GM18526 (cell line): ENCODE results near the gene WNT5A.

ENCODE experiments used
- POLR2A ChIP-seq: IDR thresholded peaks from 3 replicates; pipeline ENCODE4 v1.6.1; 2011; ENCODE audit not compliant: insufficient read length; ENCODE audit errors: extremely low read depth

Gene WNT5A

GRCh38 chr3:55515550-55516246 lies 28.6 kb upstream of the WNT5A start:
- no peak for TF ChIP-seq POLR2A

- TF ChIP-seq POLR2A = no peak
Observed at GRCh38 chr3:55514962-55515361, 27.9 kb upstream of the WNT5A start.

- no peak for TF ChIP-seq POLR2A
Observed at GRCh38 chr3:55512571-55513343, 25.7 kb upstream of the WNT5A start.

GRCh38 chr3:55511895-55512570 lies 24.9 kb upstream of the WNT5A start:
- no peak for TF ChIP-seq POLR2A

- no peak for TF ChIP-seq POLR2A
Observed at GRCh38 chr3:55508335-55508734, 21.2 kb upstream of the WNT5A start.

- TF ChIP-seq POLR2A = no peak
Observed at GRCh38 chr3:55507808-55508207, 20.7 kb upstream of the WNT5A start.

GRCh38 chr3:55505776-55506175 lies 18.7 kb upstream of the WNT5A start:
- no peak for TF ChIP-seq POLR2A

- no peak for TF ChIP-seq POLR2A
Observed at GRCh38 chr3:55501905-55502304, 14.8 kb upstream of the WNT5A start.

- no peak for TF ChIP-seq POLR2A
Observed at GRCh38 chr3:55500555-55501330, 13.6 kb upstream of the WNT5A start.

GRCh38 chr3:55498520-55498919 lies 11.4 kb upstream of the WNT5A start:
- TF ChIP-seq POLR2A = no peak

- TF ChIP-seq POLR2A = no peak
Observed at GRCh38 chr3:55497250-55497649, 10.1 kb upstream of the WNT5A start.

- TF ChIP-seq POLR2A = no peak
Observed at GRCh38 chr3:55494976-55495375, 7.9 kb upstream of the WNT5A start.

- TF ChIP-seq POLR2A = no peak
Observed at GRCh38 chr3:55492976-55493375, 5.9 kb upstream of the WNT5A start.

GRCh38 chr3:55491296-55491816 lies 4.2 kb upstream of the WNT5A start:
- TF ChIP-seq POLR2A = no peak

- no peak for TF ChIP-seq POLR2A
Observed at GRCh38 chr3:55490276-55490913, 3.3 kb upstream of the WNT5A start.
